Heart right ventricle (tissue), 16 donors: ENCODE data around the gene OTOG. TPM values are rescaled to one million over a fixed set of nuclear protein-coding genes. Genes with fewer than 3 reads are reported as not detected.

Experiments
- ATAC-seq, 8 donors: fragments of 200-7000 bp; cut with Tn5 transposase; one replicate each; pipeline ENCODE4 v1.9.1; 2020; ENCODE audit warnings: mild to moderate bottlenecking in 8 of 8, moderate library complexity in 8 of 8, moderate number of reproducible peaks in 1 of 8
- DNase-seq, 2 donors: peaks; one replicate each; pipeline ENCODE4 v3.0.0-alpha.2; 2020
- H3K27ac ChIP-seq, 10 donors: fragments of 200-600 bp; sonication (generic) in 2 of 10; one replicate each; pipeline versions ENCODE4 v1.5.0 to v1.8.0; 2020 to 2022; ENCODE audit warnings: mild to moderate bottlenecking in 3 of 10
- H3K27me3 ChIP-seq, 7 donors: fragments of 200-600 bp; one replicate each; pipeline ENCODE4 v1.8.0; 2021 to 2022; ENCODE audit warnings: mild to moderate bottlenecking in 2 of 7
- H3K36me3 ChIP-seq, 9 donors: fragments of 200-600 bp; sonication (generic) in 1 of 9; one replicate each; pipeline versions ENCODE4 v1.5.0 to v1.8.0; 2020 to 2022; ENCODE audit warnings: mild to moderate bottlenecking in 2 of 9
- H3K4me1 ChIP-seq, 9 donors: fragments of 200-600 bp; sonication (generic) in 1 of 9; one replicate each; pipeline versions ENCODE4 v1.5.0 to v1.8.0; 2020 to 2022; ENCODE audit warnings: mild to moderate bottlenecking in 4 of 9
- H3K4me3 ChIP-seq, 10 donors: fragments of 200-600 bp; sonication (generic) in 2 of 10; one replicate each; pipeline versions ENCODE4 v1.5.0 to v1.8.0; 2020 to 2022; ENCODE audit warnings: mild to moderate bottlenecking in 7 of 10, moderate library complexity in 2 of 10
- H3K9me3 ChIP-seq, 11 donors: fragments of 200-600 bp in 10 of 11; sonication (generic) in 2 of 11; one replicate each; pipeline versions ENCODE4 v1.5.0 to v1.8.0; 2013 to 2022; ENCODE audit warnings: mild to moderate bottlenecking in 2 of 11, control low read depth in 1 of 11, moderate library complexity in 1 of 11
- whole genome bisulfite sequencing, 2 donors: extraction: QIAGEN DNeasy Blood & Tissue Kit; methylation state at CpG; one replicate each; pipeline ENCODE4 v1.1.7; 2013; ENCODE audit warnings: inconsistent platforms in 1 of 2; 5-methylcytosine and 5-hydroxymethylcytosine counted together
- intact Hi-C, 10 donors: fragments of 100-400 bp; cut with DNase I; formaldehyde crosslinking; loops; one replicate each; pipeline versions ENCODE4 v1.11.1 to v1.14.2; 2022
- polyA plus RNA-seq, 2 donors: library from polyadenylated mRNA; stranded (reverse); fragments of 200-250 nt; gene quantifications; one replicate each; pipeline ENCODE4 v1.2.3, GENCODE V29; 2013
- total RNA-seq, 10 donors: library from RNA; stranded (reverse); fragmentation: NEBNext Ultra II Directional in 3 of 10; extraction: Animal tissue kit (Norgen Biotek cat#: 25700) in 3 of 10; gene quantifications; one replicate each; pipeline versions ENCODE4 v1.2.1 to v1.2.4, GENCODE V29; 2021 to 2023
- TF ChIP-seq, protein P1 (sequence below), 9 donors: fragments of 200-600 bp; sonication (generic) in 2 of 9; IDR thresholded peaks; one replicate each; pipeline versions ENCODE4 v1.5.0 to v1.8.0; 2021 to 2022; ENCODE audit warnings: antibody characterized with exemption in 9 of 9, mild to moderate bottlenecking in 5 of 9, moderate library complexity in 1 of 9
- donor health status: Arrhythmogenic right ventricular cardiomyopathy.
- donor health status: ischemic (EF 13 %, LVEDD 7.1; RV severe dilation, severe dysfunction).
- donor health status: healthy with polysubstance abuse.
- donor health status: DM: no; HTN: yes; CAD: no.
- donor health status: DM: no; HTN: no; CAD: no.
- donor health status: ischemic (EF 25% LVEDD 6.9; RV normal size, moderate dysfunction).
- donor health status: ischemic (EF 25% LVEDD 5.7; RV mildly dilated, moderate dysfunction).
- donor health status: healthy.
- donor health status: DM: yes; HTN: yes; CAD: no.
- donor health status: Ischemic cardiomyopathy.
- donor health status: ischemic (EF 35%, LVEDD 5.7; RV mildly dilated, moderate dysfunction).
- donor health status: nonischemic (EF 11% LVEDD 7.7; RV severe dilation, severe dysfunction).
- donor health status: DM: yes; HTN: yes; CAD: no.
- donor health status: PGD.
- donor health status: ischemic (EF 29% LVEDD 5.4; RV normal size, mild dysfunction).
- donor health status: nonischemic (EF 23%, LVEDD 6.1; RV moderate dilation, normal function).

The OTOG gene
- total and polyA plus RNA-seq, 12 donors = not detected

DNA sequence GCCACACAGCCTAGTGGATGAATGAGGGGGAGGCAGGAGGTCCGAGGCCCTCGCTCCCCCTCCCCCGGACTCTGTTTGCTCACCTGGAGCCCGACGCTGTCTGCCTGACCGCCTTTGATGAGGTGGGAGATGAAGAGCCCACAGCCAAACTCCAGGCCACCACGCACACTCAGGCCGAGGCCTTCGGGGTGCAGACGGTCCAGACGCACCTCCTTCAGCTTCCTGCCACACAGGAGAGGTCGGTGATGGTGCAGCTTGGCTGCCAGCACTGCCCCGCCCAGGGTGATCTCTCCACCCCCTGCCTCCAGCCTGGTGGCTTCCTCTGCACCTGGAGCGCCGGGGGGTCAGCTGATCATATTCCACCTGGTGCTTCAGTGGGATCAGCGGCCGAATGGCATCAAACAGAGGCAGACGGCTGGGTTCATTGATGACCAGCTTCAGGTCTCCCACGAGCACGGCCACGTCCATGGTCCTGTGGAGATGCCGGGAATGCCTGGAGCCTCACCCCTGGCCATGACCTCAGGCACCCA is 15.9 kb upstream of the OTOG start:
- Histone ChIP-seq H3K9me3 (no peaks in the 10 kb centered on the region), H3K4me1 (peaks cover 0 to 20% (median 0%) of the 10 kb centered on the region in 9 donors), H3K27ac (no peak overlapping the region), H3K27me3 (peaks cover 0 to 22% (median 6%) of the 10 kb centered on the region in 7 donors), H3K36me3 (no peaks in the 10 kb centered on the region), H3K4me3 (no peak overlapping the region)
- TF ChIP-seq, protein P1, sequence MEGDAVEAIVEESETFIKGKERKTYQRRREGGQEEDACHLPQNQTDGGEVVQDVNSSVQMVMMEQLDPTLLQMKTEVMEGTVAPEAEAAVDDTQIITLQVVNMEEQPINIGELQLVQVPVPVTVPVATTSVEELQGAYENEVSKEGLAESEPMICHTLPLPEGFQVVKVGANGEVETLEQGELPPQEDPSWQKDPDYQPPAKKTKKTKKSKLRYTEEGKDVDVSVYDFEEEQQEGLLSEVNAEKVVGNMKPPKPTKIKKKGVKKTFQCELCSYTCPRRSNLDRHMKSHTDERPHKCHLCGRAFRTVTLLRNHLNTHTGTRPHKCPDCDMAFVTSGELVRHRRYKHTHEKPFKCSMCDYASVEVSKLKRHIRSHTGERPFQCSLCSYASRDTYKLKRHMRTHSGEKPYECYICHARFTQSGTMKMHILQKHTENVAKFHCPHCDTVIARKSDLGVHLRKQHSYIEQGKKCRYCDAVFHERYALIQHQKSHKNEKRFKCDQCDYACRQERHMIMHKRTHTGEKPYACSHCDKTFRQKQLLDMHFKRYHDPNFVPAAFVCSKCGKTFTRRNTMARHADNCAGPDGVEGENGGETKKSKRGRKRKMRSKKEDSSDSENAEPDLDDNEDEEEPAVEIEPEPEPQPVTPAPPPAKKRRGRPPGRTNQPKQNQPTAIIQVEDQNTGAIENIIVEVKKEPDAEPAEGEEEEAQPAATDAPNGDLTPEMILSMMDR (IDR thresholded peaks at IDR 0.05) = no peak
- WGBS, 2 donors = 85 to 88% methylated on average over 22 of the region's 22 CpGs
- DNase-seq (no peak), ATAC-seq (peak in 1 of 8 donors; percentile 11)
- intact Hi-C loops = no loop called here

DNA sequence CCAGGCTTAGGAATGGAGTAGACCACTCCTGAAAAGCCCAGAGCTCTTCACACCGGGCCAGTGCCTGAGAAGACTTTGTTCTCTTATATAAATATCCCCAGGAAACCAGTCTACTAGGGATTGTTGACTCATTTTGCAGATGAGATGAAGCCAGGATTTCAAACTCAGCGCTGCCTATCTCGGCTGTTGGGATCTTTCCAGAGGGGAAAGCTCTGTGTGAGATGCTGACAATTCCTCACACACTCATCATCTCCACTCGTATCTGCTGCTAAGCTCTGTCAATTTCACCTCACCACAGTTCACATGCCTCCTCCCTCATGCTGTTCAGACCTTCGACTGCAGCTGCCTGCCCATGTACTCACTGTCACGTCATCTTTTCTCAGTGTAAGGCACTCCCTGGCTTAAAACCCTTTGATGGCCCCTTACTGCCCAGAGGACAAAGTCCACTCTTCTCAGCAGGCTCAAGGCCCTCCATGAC is 15.4 kb upstream of the OTOG start:
- ATAC-seq (peak in 3 of 8 donors; percentile 16 to 46 (median 36)), DNase-seq (no peak)
- 31 to 32% methylated on average over 6 of the region's 6 CpGs for WGBS, 2 donors
- TF ChIP-seq, protein P1 (IDR thresholded peaks at IDR 0.05) = no peak
- intact Hi-C loops = no loop called here
- peaks cover 0 to 24% (median 6%) of the 10 kb centered on the region in 7 donors for H3K27me3 ChIP-seq
- H3K4me3 ChIP-seq = no peak overlapping the region
- no peaks in the 10 kb centered on the region for H3K36me3 ChIP-seq
- peaks cover 0 to 20% (median 0%) of the 10 kb centered on the region in 9 donors for H3K4me1 ChIP-seq
- H3K9me3 ChIP-seq = no peaks in the 10 kb centered on the region
- H3K27ac ChIP-seq = no peak overlapping the region

DNA sequence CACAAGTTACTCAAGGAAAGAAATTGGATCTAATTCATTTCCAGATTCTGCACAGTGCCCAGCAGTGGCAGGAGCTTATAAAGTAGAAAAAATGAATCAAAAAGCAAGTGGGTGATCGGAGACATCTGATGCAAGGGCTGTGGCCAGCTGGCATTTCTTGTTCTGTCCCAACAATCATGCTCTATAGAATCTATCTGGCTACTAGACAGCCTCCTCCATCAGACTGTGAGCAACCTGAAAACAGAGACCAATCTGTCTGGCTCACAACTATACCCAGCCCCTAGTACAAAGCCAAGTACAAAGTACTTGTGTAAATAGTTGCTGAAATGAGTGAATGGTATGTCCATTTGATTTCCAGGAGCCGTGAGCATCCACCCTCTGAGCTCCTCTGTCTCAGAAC is 14.3 kb upstream of the OTOG start:
- H3K4me1 ChIP-seq = peaks cover 0 to 20% (median 0%) of the 10 kb centered on the region in 9 donors
- TF ChIP-seq, protein P1 (IDR thresholded peaks at IDR 0.05) = no peak
- 85 to 88% methylated on average over 2 of the region's 2 CpGs for WGBS, 2 donors

DNA sequence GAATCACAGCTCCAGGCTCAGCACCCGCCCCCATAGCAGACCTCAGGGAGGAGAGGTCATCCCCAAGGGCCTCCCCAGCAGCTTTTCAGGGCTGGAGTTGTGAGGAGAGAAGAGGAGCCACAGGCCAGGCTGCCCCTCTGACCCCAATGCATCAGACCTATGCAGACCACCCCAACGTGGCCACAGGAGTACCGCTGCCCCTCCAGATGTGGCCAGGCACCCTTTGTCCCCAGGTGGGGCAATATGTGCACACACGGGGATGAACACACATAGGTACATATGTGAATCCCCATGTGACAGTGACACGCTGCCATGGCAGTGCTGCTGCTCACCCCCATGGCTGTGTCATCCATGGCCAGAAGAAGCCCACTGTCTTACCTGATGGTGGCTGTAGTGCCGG is 13.7 kb upstream of the OTOG start:
- intact Hi-C loops = no loop called here
- Histone ChIP-seq H3K36me3 (no peaks in the 10 kb centered on the region), H3K27me3 (peaks cover 0 to 24% (median 9%) of the 10 kb centered on the region in 7 donors), H3K4me1 (peaks cover 0 to 16% (median 0%) of the 10 kb centered on the region in 9 donors), H3K4me3 (no peak overlapping the region), H3K27ac (no peak overlapping the region), H3K9me3 (no peaks in the 10 kb centered on the region)
- 88 to 92% methylated on average over 6 of the region's 6 CpGs for WGBS, 2 donors
- no peak for DNase-seq
- ATAC-seq = no peak
- TF ChIP-seq, protein P1 (IDR thresholded peaks at IDR 0.05) = no peak

More for the DNA sequence above, 14.3 kb upstream of the OTOG start:
- peaks cover 0 to 24% (median 9%) of the 10 kb centered on the region in 7 donors for H3K27me3 ChIP-seq
- no peaks in the 10 kb centered on the region for H3K9me3 ChIP-seq
- H3K36me3 ChIP-seq = no peaks in the 10 kb centered on the region
- no peak for ATAC-seq
- H3K4me3 ChIP-seq = no peak overlapping the region
- DNase-seq = no peak
- H3K27ac ChIP-seq = no peak overlapping the region
- intact Hi-C loops = no loop called here
